GM18508 (cell line): ENCODE data around the gene TMPRSS3.

Source experiments
- ATAC-seq: cut with Tn5 transposase; IDR thresholded peaks from one replicate; pipeline ENCODE4 v1.9.1; 2021; ENCODE audit warnings: moderate number of reproducible peaks; ENCODE audit not compliant: insufficient read depth, unreplicated experiment

TMPRSS3 gene

GRCh38 chr21:42340187-42341050 lies 55.4 kb downstream of the TMPRSS3 start:
- no peak for ATAC-seq

DNA sequence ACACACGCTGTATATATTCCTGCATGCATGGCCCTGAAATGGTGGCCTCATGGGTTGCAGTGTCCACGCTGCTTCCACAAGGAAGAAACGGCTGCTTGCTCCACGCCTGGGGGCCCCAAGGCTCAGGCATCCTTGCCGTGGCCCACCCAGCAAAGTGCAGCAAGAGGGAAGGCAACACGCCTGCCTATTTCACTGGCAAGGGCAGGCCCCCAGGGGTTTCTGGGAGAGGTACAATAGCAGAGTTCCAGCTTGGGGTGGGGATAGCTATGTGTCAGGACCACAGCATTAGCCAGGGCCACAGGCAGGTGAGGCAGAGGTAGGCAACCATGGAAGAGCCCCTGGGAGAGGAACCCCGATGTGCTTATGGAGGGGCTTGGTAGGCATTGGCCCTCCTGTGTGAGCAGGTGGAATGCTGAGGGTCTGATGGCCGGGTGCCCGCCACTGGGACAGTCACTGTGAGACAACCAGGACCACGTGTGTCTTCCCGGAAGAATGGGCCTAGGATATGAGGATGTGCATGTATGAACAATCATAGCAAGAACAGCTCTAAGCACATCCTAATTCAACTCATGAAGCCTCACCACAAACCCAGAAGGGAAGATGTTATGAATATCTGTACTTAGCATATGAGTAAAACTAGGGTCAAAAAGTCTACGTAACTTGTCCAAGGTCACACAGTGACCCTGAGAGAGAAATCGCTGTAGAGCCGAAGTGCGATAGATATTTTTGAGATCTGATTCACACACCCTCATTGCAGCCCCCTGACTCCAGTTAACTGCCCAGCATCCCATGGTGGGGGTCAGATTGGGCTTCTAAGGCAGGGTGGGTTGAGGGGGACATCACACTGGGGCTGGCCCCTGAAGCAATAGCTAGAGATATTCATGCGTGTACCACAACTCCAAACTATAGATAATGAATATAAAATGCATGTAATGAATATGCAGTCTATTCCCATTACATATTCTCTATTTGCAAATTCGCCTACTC lies 56.8 kb downstream of the TMPRSS3 start:
- no peak for ATAC-seq

DNA sequence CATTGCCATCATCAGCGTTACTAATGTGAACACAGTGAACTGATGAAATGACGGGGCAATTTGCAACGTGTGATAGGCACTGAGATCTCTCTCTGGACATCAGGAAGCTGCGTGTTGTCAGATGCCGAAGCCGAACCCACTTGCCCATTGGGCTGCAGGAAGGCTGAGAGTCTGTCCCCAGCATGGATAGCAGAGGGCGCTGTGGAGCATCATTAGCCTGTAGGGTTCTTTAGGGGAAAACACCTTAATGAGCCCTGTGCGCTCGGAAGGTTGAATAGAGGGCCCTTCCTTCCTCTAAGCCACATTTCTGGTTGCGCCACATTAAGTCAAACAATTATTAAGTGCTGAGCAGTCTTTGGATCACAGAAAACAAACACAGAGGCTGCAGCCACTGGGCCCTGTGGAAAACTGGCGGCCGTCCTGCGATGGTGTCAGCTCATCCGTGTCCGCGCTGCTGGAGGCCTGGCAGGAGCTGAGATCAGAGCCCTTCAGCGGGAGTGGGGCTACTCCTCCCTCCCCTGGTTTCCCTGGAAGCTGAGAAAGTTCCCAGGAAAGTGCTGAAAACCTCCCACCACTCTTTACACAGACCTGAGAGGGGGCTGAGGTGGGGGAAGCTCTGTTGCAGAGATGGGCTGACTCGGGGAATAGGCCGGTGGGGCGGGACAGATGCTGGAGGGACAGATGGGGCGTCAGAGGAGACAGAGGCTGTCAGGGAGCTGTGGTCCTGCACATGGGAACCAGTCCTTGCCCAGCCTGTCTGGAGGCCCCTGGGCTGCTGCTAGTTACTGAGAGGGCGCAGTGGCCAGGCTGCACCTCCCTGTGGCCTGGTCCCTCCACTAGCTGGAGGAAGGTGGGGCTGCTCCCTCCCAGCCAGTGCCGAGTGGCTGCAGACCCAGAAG lies 57.8 kb downstream of the TMPRSS3 start:
- no peak for ATAC-seq

DNA sequence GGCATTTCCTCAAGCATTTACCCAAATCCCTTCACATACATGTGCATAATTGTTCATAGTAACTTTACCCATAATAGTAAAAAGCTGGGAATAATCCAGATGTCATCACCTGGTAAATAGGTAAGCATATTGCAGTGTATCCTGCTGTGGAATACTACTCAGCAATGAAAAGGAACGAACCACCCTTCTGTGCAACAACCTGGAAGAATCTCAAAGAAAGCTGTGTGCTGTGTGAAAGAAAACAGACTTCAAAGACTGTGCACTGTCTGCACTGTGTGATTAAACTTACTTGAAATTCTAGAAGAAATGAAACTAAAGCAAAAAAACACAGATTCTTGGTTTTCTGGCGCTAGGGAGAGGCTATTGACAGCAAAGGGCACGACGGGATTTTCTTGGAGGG lies 58.6 kb downstream of the TMPRSS3 start:
- ATAC-seq, result no peak

- ATAC-seq, result no peak
These were observed 59.8 kb downstream of the TMPRSS3 start for GRCh38 chr21:42336054-42336453.

- no peak for ATAC-seq
These were observed 63.1 kb downstream of the TMPRSS3 start for GRCh38 chr21:42332557-42333317.

DNA sequence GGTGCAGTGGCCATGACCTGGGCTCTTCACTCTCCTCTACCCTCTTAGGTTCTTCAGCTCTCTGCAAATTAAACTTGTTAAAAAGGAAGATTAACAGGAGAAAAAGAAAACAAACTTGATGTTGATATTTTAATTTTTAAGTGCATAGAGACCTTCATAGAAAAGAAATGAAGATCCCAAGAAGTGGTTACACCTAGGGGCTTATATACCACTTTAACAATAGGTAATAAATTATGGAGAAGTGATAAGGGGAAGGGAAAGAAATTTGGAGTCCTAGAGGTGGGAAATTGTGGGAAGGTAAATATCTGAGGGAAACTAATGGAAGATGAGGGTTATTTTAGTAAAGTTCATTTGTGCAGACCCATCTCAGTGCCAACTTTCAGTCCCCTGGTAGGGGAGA lies 64.2 kb downstream of the TMPRSS3 start:
- ATAC-seq, result no peak

GRCh38 chr21:42330380-42331371 lies 65.2 kb downstream of the TMPRSS3 start:
- ATAC-seq, result no peak

DNA sequence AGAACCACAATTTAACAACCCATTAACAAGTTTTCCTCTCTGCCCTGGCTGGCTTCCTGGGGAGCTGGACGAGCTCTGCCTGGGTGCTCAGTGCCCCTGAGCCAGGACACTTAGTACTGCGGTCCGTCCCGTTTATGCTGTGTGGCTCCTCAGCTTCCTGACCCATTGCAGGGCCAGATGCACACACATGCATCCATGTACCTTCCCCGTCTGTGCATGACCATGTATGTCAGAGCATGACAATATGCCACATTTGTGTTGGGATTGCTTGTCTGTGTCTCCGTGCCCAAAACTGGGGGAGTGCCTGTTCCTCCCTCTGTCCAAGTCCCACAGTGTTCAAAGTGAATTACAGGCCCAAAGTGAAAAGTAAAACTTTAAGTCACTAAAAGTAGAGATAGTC lies 71.0 kb downstream of the TMPRSS3 start:
- no peak for ATAC-seq
